HEK293T (cell line): ENCODE results near the gene TRERF1.

Experiments used
- BHLHE40 ChIP-seq: fragments of 450-650 bp; IDR thresholded peaks from 2 replicates; pipeline ENCODE4 v1.6.1; 2016; ENCODE audit warnings: mild to moderate bottlenecking, moderate library complexity, borderline replicate concordance
- FOXA1 ChIP-seq: fragments of 450-650 bp; IDR thresholded peaks from 2 replicates; pipeline ENCODE4 v1.6.1; 2016; ENCODE audit warnings: mild to moderate bottlenecking
- LEF1 ChIP-seq: fragments of 450-650 bp; IDR thresholded peaks from 2 replicates; pipeline ENCODE4 v1.6.1; 2017; ENCODE audit warnings: mild to moderate bottlenecking, borderline replicate concordance
- NFRKB ChIP-seq: fragments of 450-650 bp; IDR thresholded peaks from 2 replicates; pipeline ENCODE4 v1.6.1; 2016; ENCODE audit warnings: mild to moderate bottlenecking, moderate library complexity
- SP1 ChIP-seq: fragments of 450-650 bp; IDR thresholded peaks from 2 replicates; pipeline ENCODE4 v1.6.1; 2017
- SUZ12 ChIP-seq: fragments of 450-650 bp; IDR thresholded peaks from 2 replicates; pipeline ENCODE4 v1.6.1; 2016; ENCODE audit warnings: mild to moderate bottlenecking

GRCh38 chr6:42459888-42460287, 8.2 kb upstream of the TRERF1 start:
- TF ChIP-seq SP1 (no peak), LEF1 (no peak), BHLHE40 (no peak), FOXA1 (no peak), SUZ12 (no peak), NFRKB (no peak)
